ENCODE measurements around the gene PPP1R36. TPM values are rescaled to one million over a fixed set of nuclear protein-coding genes. Genes with fewer than 3 reads are reported as not detected.

Gene PPP1R36
- total and polyA plus RNA-seq, 2 donors from 2014 or later, result 2.7 to 2.8 TPM

DNA sequence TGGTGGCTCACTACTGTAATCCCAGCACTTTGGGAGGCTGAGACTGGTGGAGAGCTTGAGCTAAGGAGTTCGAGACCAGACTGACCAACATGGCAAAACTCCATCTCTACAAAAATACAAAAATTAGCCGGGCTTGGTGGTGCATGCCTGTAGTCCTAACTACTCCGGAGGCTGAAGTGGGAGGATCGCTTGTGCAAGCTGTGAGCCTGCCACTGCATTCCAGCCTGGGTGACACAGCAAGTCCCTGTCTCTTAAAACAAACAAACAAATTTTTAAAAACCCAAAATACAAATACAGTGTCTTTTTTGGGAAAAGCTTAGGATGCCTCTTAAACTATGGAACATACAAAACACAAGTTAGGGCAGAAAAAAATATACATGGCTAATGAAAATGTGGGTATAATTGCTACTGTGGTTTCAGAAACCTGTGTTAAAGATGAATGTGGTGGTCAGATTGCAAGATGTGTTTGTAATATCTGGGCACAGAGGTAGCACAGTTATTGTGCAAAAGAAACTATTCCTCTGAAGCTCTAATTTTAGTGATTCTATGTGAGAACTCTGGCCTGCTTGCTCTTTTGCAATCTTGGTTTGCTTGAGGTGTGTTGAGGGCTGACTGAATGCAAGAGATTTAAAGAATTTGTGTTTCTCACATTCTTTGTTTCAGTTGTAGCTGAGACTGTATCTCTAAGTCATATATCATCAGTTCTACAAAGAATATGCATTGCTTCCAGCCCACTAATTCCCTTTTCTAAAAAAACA, 13.1 kb upstream of the PPP1R36 start:
- Histone ChIP-seq H3K27me3 (ENCODE audit: control insufficient read depth, insufficient read depth, low read length) (peaks cover 10% of the 10 kb centered on the region), H3K4me3 (ENCODE audit: low read length in 3 of 3) (no peak overlapping the region), H3K36me3 (ENCODE audit: control insufficient read depth in 2 of 3, insufficient read depth in 3 of 3, low read length in 3 of 3) (no peaks in the 10 kb centered on the region), H3K27ac (ENCODE audit: low read depth in 2 of 2, low read length in 2 of 2) (no peak overlapping the region), H3K9ac (ENCODE audit: low read length in 3 of 3) (no peak overlapping the region), H3K4me1 (ENCODE audit: control insufficient read depth in 2 of 3, insufficient read depth in 2 of 3, low read depth in 1 of 3, low read length in 3 of 3) (peaks cover 0 to 2% (median 2%) of the 10 kb centered on the region in 3 donors), H3K9me3 (ENCODE audit: control insufficient read depth in 2 of 3, insufficient read depth in 1 of 3, low read length in 3 of 3) (peaks cover 0 to 5% (median 0%) of the 10 kb centered on the region in 3 donors)
- intact Hi-C loops (cut with DNase I), result no loop called here
- FAIRE-seq (no peak), DNase-seq (no peak)
- TF ChIP-seq, protein P1, sequence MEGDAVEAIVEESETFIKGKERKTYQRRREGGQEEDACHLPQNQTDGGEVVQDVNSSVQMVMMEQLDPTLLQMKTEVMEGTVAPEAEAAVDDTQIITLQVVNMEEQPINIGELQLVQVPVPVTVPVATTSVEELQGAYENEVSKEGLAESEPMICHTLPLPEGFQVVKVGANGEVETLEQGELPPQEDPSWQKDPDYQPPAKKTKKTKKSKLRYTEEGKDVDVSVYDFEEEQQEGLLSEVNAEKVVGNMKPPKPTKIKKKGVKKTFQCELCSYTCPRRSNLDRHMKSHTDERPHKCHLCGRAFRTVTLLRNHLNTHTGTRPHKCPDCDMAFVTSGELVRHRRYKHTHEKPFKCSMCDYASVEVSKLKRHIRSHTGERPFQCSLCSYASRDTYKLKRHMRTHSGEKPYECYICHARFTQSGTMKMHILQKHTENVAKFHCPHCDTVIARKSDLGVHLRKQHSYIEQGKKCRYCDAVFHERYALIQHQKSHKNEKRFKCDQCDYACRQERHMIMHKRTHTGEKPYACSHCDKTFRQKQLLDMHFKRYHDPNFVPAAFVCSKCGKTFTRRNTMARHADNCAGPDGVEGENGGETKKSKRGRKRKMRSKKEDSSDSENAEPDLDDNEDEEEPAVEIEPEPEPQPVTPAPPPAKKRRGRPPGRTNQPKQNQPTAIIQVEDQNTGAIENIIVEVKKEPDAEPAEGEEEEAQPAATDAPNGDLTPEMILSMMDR (IDR thresholded peaks at IDR 0.05; ENCODE audit: borderline replicate concordance, extremely low read depth, insufficient read depth), result no peak

DNA sequence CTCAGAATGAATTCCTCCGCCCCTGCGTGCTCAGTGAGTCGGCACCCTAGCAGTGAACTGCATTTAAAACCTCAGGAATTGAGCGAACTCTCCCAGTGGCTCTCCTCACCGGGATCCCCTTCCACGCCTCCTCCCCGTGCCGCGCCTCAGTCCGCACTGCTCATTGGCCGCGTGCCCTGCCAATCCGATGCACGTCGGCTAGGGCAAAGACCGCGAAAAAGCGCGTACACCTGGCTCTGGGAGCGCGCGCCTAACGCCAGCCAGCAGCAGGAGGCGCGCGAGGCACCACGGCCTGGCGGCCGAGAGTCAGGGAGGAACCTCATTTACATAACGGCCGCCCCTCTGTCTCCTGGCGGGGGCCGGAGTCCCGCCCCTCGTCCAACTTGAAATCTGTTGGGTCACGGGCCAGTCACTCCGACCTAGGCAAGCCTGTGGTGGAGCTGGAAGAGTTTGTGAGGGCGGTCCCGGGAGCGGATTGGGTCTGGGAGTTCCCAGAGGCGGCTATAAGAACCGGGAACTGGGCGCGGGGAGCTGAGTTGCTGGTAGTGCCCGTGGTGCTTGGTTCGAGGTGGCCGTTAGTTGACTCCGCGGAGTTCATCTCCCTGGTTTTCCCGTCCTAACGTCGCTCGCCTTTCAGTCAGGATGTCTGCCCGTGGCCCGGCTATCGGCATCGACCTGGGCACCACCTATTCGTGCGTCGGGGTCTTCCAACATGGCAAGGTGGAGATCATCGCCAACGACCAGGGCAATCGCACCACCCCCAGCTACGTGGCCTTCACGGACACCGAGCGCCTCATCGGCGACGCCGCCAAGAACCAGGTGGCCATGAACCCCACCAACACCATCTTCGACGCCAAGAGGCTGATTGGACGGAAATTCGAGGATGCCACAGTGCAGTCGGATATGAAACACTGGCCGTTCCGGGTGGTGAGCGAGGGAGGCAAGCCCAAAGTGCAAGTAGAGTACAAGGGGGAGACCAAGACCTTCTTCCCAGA, 9.3 kb upstream of the PPP1R36 start, which contains the start of gene HSPA2:
Gene HSPA2, plus strand, starts transcription at position 534 of the 995 bp plus-strand sequence. Its CDS starts 109 bp downstream, at position 643.
- H3K4me3 ChIP-seq (ENCODE audit: low read length in 3 of 3), result peak within 1 kb of the TSS; percentile 76 to 82 (median 80)
- peaks cover 0 to 5% (median 0%) of the 10 kb centered on the region in 3 donors for H3K9me3 ChIP-seq (ENCODE audit: control insufficient read depth in 2 of 3, insufficient read depth in 1 of 3, low read length in 3 of 3)
- H3K4me1 ChIP-seq (ENCODE audit: control insufficient read depth in 2 of 3, insufficient read depth in 2 of 3, low read depth in 1 of 3, low read length in 3 of 3), result peaks cover 0 to 6% (median 2%) of the 10 kb centered on the region in 3 donors
- FAIRE-seq, result peak; percentile 99
- H3K9ac ChIP-seq (ENCODE audit: low read length in 3 of 3), result peak within 1 kb of the TSS; percentile 37 to 77 (median 61)
- TF ChIP-seq, protein P1 (IDR thresholded peaks at IDR 0.05; ENCODE audit: borderline replicate concordance, extremely low read depth, insufficient read depth), result peak; percentile 86
- peaks cover 18% of the 10 kb centered on the region for H3K27me3 ChIP-seq (ENCODE audit: control insufficient read depth, insufficient read depth, low read length)
- peak within 1 kb of the TSS; percentile 79 to 83 for H3K27ac ChIP-seq (ENCODE audit: low read depth in 2 of 2, low read length in 2 of 2)
- H3K36me3 ChIP-seq (ENCODE audit: control insufficient read depth in 2 of 3, insufficient read depth in 3 of 3, low read length in 3 of 3), result no peaks in the 10 kb centered on the region
- peak; percentile 100 for DNase-seq
- intact Hi-C loops (cut with DNase I), result no loop called here

DNA sequence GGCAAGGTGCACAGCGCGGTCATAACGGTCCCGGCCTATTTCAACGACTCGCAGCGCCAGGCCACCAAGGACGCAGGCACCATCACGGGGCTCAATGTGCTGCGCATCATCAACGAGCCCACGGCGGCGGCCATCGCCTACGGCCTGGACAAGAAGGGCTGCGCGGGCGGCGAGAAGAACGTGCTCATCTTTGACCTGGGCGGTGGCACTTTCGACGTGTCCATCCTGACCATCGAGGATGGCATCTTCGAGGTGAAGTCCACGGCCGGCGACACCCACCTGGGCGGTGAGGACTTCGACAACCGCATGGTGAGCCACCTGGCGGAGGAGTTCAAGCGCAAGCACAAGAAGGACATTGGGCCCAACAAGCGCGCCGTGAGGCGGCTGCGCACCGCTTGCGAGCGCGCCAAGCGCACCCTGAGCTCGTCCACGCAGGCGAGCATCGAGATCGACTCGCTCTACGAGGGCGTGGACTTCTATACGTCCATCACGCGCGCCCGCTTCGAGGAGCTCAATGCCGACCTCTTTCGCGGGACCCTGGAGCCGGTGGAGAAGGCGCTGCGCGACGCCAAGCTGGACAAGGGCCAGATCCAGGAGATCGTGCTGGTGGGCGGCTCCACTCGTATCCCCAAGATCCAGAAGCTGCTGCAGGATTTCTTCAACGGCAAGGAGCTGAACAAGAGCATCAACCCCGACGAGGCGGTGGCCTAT, 8.3 kb upstream of the PPP1R36 start:
- peak; percentile 50 to 86 (median 68) for DNase-seq
- Histone ChIP-seq H3K9me3 (ENCODE audit: control insufficient read depth in 2 of 3, insufficient read depth in 1 of 3, low read length in 3 of 3) (peaks cover 0 to 5% (median 0%) of the 10 kb centered on the region in 3 donors), H3K4me1 (ENCODE audit: control insufficient read depth in 2 of 3, insufficient read depth in 2 of 3, low read depth in 1 of 3, low read length in 3 of 3) (peaks cover 0 to 6% (median 2%) of the 10 kb centered on the region in 3 donors)

More for the DNA sequence above, 8.3 kb upstream of the PPP1R36 start:
- Histone ChIP-seq H3K36me3 (ENCODE audit: control insufficient read depth in 2 of 3, insufficient read depth in 3 of 3, low read length in 3 of 3) (no peaks in the 10 kb centered on the region), H3K4me3 (ENCODE audit: low read length in 3 of 3) (peak overlapping the region; percentile 69 to 76 (median 74)), H3K27me3 (ENCODE audit: control insufficient read depth, insufficient read depth, low read length) (peaks cover 18% of the 10 kb centered on the region), H3K9ac (ENCODE audit: low read length in 3 of 3) (peak overlapping the region in 1 of 3 donors; percentile 60), H3K27ac (ENCODE audit: low read depth in 2 of 2, low read length in 2 of 2) (peak overlapping the region in 1 of 2 donors; percentile 73)
- no peak for FAIRE-seq
- TF ChIP-seq, protein P1 (IDR thresholded peaks at IDR 0.05; ENCODE audit: borderline replicate concordance, extremely low read depth, insufficient read depth), result no peak
- intact Hi-C loops (cut with DNase I), result no loop called here
